ENCODE measurements around the gene STK16. TPM values are rescaled to one million over a fixed set of nuclear protein-coding genes. Genes with fewer than 3 reads are reported as not detected.

Gene STK16
- total and polyA plus RNA-seq, 2 of the 13 experiments (the other 11 are each of a cell fraction or from before 2014, with no cell fraction given), result 28.0 to 50.9 TPM

DNA sequence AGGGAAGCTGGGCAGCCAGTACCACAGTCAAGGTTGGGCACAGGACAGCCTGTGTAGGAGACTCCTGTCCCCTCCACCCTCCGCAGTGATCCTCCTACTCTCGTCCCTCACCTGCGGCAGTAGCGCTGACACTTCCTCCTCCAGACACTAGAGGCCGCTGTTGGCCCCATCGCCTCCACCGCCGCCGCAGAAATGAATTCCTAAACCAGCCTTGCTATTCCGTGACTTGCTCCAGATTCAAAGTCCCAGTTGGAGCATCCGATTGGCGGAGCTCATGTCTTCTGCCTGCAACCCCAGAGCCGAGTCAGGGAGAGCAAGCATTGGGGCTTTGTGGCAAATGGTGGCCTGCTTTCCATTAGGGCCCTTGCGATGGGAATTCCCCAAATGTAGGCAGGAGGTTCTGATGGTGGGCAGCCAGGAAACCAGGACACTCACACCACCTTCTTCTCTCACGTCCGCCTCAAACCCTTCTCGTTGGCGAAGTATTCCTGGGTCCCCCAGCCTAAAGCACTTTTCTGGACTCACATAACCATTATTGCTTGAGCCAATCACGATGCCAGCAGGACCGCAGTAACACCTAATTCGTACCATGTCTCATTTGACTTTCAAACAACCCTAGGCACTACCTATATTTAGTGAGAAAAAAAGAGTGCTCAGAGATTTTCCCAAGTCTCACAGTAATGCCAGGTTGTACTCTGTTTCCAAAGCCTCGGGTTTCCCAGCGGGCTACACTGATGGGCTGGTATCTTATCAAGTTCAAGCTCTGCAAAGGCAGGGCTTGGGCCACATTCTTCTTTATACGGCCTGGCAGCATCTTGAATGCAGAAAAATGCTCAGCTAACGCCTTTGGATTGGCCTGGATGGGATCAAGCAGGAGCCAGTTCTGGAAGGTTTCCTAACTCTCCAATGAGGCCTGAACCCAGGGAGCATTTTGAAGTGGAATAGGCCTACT is 32.7 kb downstream of the STK16 start (continued):
- TF ChIP-seq CREBL2 (CRISPR knock-in tag; IDR thresholded peaks at IDR 0.05; ENCODE audit: borderline replicate concordance) (no peak), TCF7 (IDR thresholded peaks at IDR 0.05; ENCODE audit: low read depth) (no peak), GTF3A (CRISPR knock-in tag; conservative IDR thresholded peaks at IDR 0.05) (no peak), NFYB (CRISPR knock-in tag; IDR thresholded peaks at IDR 0.05) (no peak), THYN1 (CRISPR knock-in tag; IDR thresholded peaks at IDR 0.05; ENCODE audit: borderline replicate concordance, low read depth) (no peak), KLF6 (CRISPR knock-in tag; IDR thresholded peaks at IDR 0.05) (no peak), POGK (CRISPR knock-in tag; conservative IDR thresholded peaks at IDR 0.05) (0 out of 2 replicates have a peak, but pooled peaks have one; percentile 38), MTA3 (CRISPR knock-in tag; IDR thresholded peaks at IDR 0.05) (no peak), ELF1 (CRISPR knock-in tag; IDR thresholded peaks at IDR 0.05) (peak; percentile 53; the same call in 1 of the 2 replicates), KLF15 (CRISPR knock-in tag; IDR thresholded peaks at IDR 0.05; ENCODE audit: borderline replicate concordance) (no peak), FOXO1 (CRISPR knock-in tag; IDR thresholded peaks at IDR 0.05) (0 out of 2 replicates have a peak, but pooled peaks have one; percentile 28), ZNF549 (CRISPR knock-in tag; IDR thresholded peaks at IDR 0.05) (no peak), MLLT10 (CRISPR knock-in tag; IDR thresholded peaks at IDR 0.05) (no peak), NCOR1 (IDR thresholded peaks at IDR 0.05; ENCODE audit: borderline replicate concordance, low read length) (no peak), SMAD3 (CRISPR knock-in tag; IDR thresholded peaks at IDR 0.05) (peak; percentile 49; the same call in 1 of the 2 replicates), ZNF619 (CRISPR knock-in tag; IDR thresholded peaks at IDR 0.05) (no peak), NR2F6 (IDR thresholded peaks at IDR 0.05) (no peak), NR2F6 (CRISPR knock-in tag; IDR thresholded peaks at IDR 0.05) (peak; percentile 13; the same call in 1 of the 2 replicates), ZFY (CRISPR knock-in tag; IDR thresholded peaks at IDR 0.05) (peak; percentile 13; the same call in 1 of the 2 replicates), AHR (CRISPR knock-in tag; IDR thresholded peaks at IDR 0.05) (0 out of 2 replicates have a peak, but pooled peaks have one; percentile 50), GLI4 (CRISPR knock-in tag; IDR thresholded peaks at IDR 0.05; ENCODE audit: borderline replicate concordance) (no peak), ZNF720 (CRISPR knock-in tag; IDR thresholded peaks at IDR 0.05) (no peak), CBX1 (IDR thresholded peaks at IDR 0.05; ENCODE audit: low read depth) (no peak)
- TF ChIP-seq, protein P1, sequence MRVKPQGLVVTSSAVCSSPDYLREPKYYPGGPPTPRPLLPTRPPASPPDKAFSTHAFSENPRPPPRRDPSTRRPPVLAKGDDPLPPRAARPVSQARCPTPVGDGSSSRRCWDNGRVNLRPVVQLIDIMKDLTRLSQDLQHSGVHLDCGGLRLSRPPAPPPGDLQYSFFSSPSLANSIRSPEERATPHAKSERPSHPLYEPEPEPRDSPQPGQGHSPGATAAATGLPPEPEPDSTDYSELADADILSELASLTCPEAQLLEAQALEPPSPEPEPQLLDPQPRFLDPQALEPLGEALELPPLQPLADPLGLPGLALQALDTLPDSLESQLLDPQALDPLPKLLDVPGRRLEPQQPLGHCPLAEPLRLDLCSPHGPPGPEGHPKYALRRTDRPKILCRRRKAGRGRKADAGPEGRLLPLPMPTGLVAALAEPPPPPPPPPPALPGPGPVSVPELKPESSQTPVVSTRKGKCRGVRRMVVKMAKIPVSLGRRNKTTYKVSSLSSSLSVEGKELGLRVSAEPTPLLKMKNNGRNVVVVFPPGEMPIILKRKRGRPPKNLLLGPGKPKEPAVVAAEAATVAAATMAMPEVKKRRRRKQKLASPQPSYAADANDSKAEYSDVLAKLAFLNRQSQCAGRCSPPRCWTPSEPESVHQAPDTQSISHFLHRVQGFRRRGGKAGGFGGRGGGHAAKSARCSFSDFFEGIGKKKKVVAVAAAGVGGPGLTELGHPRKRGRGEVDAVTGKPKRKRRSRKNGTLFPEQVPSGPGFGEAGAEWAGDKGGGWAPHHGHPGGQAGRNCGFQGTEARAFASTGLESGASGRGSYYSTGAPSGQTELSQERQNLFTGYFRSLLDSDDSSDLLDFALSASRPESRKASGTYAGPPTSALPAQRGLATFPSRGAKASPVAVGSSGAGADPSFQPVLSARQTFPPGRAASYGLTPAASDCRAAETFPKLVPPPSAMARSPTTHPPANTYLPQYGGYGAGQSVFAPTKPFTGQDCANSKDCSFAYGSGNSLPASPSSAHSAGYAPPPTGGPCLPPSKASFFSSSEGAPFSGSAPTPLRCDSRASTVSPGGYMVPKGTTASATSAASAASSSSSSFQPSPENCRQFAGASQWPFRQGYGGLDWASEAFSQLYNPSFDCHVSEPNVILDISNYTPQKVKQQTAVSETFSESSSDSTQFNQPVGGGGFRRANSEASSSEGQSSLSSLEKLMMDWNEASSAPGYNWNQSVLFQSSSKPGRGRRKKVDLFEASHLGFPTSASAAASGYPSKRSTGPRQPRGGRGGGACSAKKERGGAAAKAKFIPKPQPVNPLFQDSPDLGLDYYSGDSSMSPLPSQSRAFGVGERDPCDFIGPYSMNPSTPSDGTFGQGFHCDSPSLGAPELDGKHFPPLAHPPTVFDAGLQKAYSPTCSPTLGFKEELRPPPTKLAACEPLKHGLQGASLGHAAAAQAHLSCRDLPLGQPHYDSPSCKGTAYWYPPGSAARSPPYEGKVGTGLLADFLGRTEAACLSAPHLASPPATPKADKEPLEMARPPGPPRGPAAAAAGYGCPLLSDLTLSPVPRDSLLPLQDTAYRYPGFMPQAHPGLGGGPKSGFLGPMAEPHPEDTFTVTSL (CRISPR knock-in tag; IDR thresholded peaks at IDR 0.05; ENCODE audit: borderline replicate concordance), result no peak
